ES-I3 (cell line): ENCODE data around the gene APOC3.

Experiments used
- H3K36me3 ChIP-seq: 2 replicates; pipeline ENCODE4 v1.6.1; 2013; ENCODE audit warnings: mild to moderate bottlenecking, low read length, control low read depth, moderate library complexity; ENCODE audit not compliant: insufficient read depth
- H3K4me1 ChIP-seq: 2 replicates; pipeline ENCODE4 v1.6.1; 2013; ENCODE audit warnings: mild to moderate bottlenecking, control low read depth, low read length; ENCODE audit not compliant: insufficient read depth
- H3K9ac ChIP-seq: 2 replicates; pipeline ENCODE4 v1.6.1; 2013; ENCODE audit warnings: low read depth, mild to moderate bottlenecking, low read length, moderate library complexity
- H3K9me3 ChIP-seq: 2 replicates; pipeline ENCODE4 v1.6.1; 2013; ENCODE audit warnings: mild to moderate bottlenecking, low read length, moderate library complexity; ENCODE audit not compliant: control insufficient read depth, insufficient read depth

The APOC3 gene

DNA sequence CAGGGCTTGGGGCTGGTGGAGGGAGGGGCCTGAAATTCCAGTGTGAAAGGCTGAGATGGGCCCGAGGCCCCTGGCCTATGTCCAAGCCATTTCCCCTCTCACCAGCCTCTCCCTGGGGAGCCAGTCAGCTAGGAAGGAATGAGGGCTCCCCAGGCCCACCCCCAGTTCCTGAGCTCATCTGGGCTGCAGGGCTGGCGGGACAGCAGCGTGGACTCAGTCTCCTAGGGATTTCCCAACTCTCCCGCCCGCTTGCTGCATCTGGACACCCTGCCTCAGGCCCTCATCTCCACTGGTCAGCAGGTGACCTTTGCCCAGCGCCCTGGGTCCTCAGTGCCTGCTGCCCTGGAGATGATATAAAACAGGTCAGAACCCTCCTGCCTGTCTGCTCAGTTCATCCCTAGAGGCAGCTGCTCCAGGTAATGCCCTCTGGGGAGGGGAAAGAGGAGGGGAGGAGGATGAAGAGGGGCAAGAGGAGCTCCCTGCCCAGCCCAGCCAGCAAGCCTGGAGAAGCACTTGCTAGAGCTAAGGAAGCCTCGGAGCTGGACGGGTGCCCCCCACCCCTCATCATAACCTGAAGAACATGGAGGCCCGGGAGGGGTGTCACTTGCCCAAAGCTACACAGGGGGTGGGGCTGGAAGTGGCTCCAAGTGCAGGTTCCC is at the start of gene APOC3:
TSS of gene APOC3 (plus strand) at position 383 of the 659 bp plus-strand sequence. CDS start 676 bp downstream, outside the sequence.
- Histone ChIP-seq H3K9ac (no peak within 1 kb of the TSS), H3K4me1 (peaks cover 6% of the 10 kb centered on the region; the same call in 1 of the 2 replicates), H3K36me3 (no peaks in the 10 kb centered on the region), H3K9me3 (no peaks in the 10 kb centered on the region)

- Histone ChIP-seq H3K9me3 (no peaks in the 10 kb centered on the region), H3K9ac (no peak overlapping the region), H3K4me1 (no peaks in the 10 kb centered on the region), H3K36me3 (peaks cover 40% of the 10 kb centered on the region)
Observed at GRCh38 chr11:116782728-116783127, 47.0 kb upstream of the APOC3 start.

GRCh38 chr11:116786326-116786725 is 43.4 kb upstream of the APOC3 start:
- H3K9me3 ChIP-seq: no peaks in the 10 kb centered on the region
- no peaks in the 10 kb centered on the region for H3K4me1 ChIP-seq
- H3K9ac ChIP-seq: no peak overlapping the region
- peaks cover 26% of the 10 kb centered on the region for H3K36me3 ChIP-seq

- no peaks in the 10 kb centered on the region for H3K9me3 ChIP-seq
- peaks cover 26% of the 10 kb centered on the region for H3K36me3 ChIP-seq
- peak overlapping the region; percentile 95 for H3K9ac ChIP-seq
- no peaks in the 10 kb centered on the region for H3K4me1 ChIP-seq
Observed at GRCh38 chr11:116786966-116787365, 42.7 kb upstream of the APOC3 start.

DNA sequence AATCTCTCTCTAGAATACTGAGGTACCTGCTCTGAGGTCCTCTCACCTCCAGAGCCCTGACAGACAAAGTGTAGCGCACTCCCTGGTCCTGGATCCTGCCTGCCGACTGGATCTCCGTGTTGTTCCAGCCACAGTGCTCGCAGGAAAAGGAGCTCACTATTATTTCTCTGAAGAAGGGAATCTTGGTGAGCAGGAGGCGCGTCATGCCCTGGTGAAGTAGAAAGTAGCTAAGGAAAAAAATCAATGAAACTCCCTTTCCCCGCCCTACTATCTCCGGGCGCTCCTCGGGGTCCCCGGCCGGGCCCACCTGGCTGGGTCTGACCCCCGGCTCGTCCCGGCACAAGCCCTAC is 42.3 kb upstream of the APOC3 start:
- peaks cover 26% of the 10 kb centered on the region for H3K36me3 ChIP-seq
- peak overlapping the region; percentile 95 for H3K9ac ChIP-seq
- no peaks in the 10 kb centered on the region for H3K4me1 ChIP-seq
- H3K9me3 ChIP-seq: no peaks in the 10 kb centered on the region

GRCh38 chr11:116787786-116788486 is 41.8 kb upstream of the APOC3 start, which contains the start of gene ZPR1:
Gene ZPR1 (minus strand): TSS chr11:116788023. CDS start chr11:116787990, 33 bp downstream.
- Histone ChIP-seq H3K9ac (peak within 1 kb of the TSS; percentile 95), H3K9me3 (no peaks in the 10 kb centered on the region), H3K36me3 (peaks cover 23% of the 10 kb centered on the region), H3K4me1 (no peaks in the 10 kb centered on the region)

- Histone ChIP-seq H3K9me3 (no peaks in the 10 kb centered on the region), H3K4me1 (no peaks in the 10 kb centered on the region), H3K36me3 (peaks cover 18% of the 10 kb centered on the region), H3K9ac (peak overlapping the region; percentile 95)
Observed at GRCh38 chr11:116788534-116788933, 41.2 kb upstream of the APOC3 start.

GRCh38 chr11:116788975-116789374 is 40.7 kb upstream of the APOC3 start:
- Histone ChIP-seq H3K36me3 (peaks cover 18% of the 10 kb centered on the region), H3K9me3 (no peaks in the 10 kb centered on the region), H3K4me1 (no peaks in the 10 kb centered on the region), H3K9ac (no peak overlapping the region)

- Histone ChIP-seq H3K9me3 (no peaks in the 10 kb centered on the region), H3K9ac (no peak overlapping the region), H3K36me3 (peaks cover 5% of the 10 kb centered on the region; the same call in 1 of the 2 replicates), H3K4me1 (no peaks in the 10 kb centered on the region)
Observed at GRCh38 chr11:116790167-116791001, 39.3 kb upstream of the APOC3 start.

GRCh38 chr11:116791002-116791812 is 38.5 kb upstream of the APOC3 start:
- no peaks in the 10 kb centered on the region for H3K4me1 ChIP-seq

DNA sequence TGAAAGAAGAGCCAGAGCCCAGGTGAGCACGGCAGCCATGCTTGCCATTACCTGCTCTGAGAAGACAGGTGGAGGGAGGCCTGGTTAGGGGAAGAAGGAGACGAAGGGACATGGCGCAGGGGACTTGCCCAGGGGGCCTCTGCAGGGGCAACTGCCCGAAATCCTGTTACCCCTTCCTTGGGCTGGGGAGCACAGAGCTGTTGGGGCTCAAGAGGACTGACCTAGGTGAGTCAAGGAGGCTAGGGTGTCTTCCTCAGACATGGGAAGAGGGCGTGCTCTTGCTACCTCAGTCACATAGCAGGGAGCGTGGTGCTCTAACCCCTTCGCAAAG is 37.9 kb upstream of the APOC3 start, which contains the start of gene APOA5:
TSS of gene APOA5 (minus strand) at position 67 of the 331 bp plus-strand sequence. CDS start at position 48, 19 bp downstream.
- Histone ChIP-seq H3K36me3 (no peaks in the 10 kb centered on the region), H3K9me3 (no peaks in the 10 kb centered on the region), H3K9ac (no peak within 1 kb of the TSS), H3K4me1 (no peaks in the 10 kb centered on the region)

More at GRCh38 chr11:116791002-116791812, 38.5 kb upstream of the APOC3 start:
- H3K9ac ChIP-seq: no peak overlapping the region
- no peaks in the 10 kb centered on the region for H3K36me3 ChIP-seq
- H3K9me3 ChIP-seq: no peaks in the 10 kb centered on the region

DNA sequence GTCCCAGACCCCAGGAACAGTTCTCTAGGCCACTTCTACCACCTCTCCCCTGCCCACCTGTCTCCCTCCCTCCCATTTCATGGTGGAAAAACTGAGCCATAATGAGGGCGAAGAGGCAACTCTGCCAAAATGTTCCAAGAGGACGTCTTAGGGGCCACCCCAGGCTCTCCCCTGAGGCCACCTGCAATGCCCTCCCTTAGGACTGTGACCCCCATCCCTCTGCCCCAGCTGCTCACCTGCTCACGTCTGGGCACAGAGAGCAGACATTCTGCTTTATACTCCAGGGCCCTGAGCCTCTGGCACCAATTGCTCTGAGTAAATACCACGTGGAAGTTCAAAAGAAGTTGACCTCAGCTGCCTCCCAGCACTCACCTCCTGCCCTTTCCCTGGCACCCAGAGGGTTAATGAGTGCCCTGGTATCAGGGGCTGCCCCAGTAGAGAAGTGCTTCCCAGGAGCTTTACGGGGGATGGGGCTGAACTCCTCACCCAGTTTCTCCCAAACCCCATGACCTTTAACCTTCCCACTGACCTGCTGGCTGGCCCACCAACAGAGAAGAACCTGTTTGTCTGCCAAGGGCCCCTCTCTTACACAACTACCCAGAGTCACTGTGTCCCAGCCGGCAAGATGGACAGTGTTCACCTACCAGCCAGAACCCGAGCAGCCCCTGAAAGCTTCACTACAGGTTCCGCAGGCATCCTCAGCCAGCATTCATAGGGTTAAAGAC is 37.4 kb upstream of the APOC3 start:
- H3K4me1 ChIP-seq: no peaks in the 10 kb centered on the region
- H3K9me3 ChIP-seq: no peaks in the 10 kb centered on the region
- no peaks in the 10 kb centered on the region for H3K36me3 ChIP-seq
- H3K9ac ChIP-seq: no peak overlapping the region
